Peyer's patch (tissue), 4 donors: ENCODE measurements around the gene ECM1. TPM values are rescaled to one million over a fixed set of nuclear protein-coding genes. Genes with fewer than 3 reads are reported as not detected.
A peak's percentile ranks its signal among the peaks of the same experiment; 100 is the strongest.

Experiments
- DNase-seq, 3 donors: peaks; one replicate each; pipeline ENCODE4 v3.0.0-alpha.2; 2017 to 2019
- H3K27ac ChIP-seq, 4 donors: fragments of 200-600 bp; sonication (generic); one replicate each; pipeline ENCODE4 v1.5.1; 2016 to 2019
- H3K27me3 ChIP-seq, 2 donors: fragments of 200-600 bp; sonication (generic); one replicate each; pipeline ENCODE4 v1.5.1; 2019
- H3K36me3 ChIP-seq, 3 donors: fragments of 200-600 bp; sonication (generic); one replicate each; pipeline ENCODE4 v1.5.1; 2016 to 2019
- H3K4me1 ChIP-seq, 4 donors: fragments of 200-600 bp; sonication (generic); one replicate each; pipeline ENCODE4 v1.5.1; 2016 to 2019
- H3K4me3 ChIP-seq, 4 donors: fragments of 200-600 bp; sonication (generic); 1 replicate in 3 of 4; 2 replicates in 1 of 4; pipeline ENCODE4 v1.5.1; 2016 to 2019; ENCODE audit warnings: mild to moderate bottlenecking in 1 of 4
- H3K9me3 ChIP-seq, 4 donors: fragments of 200-600 bp; sonication (generic); one replicate each; pipeline ENCODE4 v1.5.1; 2016 to 2019; ENCODE audit warnings: mild to moderate bottlenecking in 1 of 4
- POLR2A ChIP-seq, 2 donors: fragments of 450-650 bp; IDR thresholded peaks; one replicate each; pipeline ENCODE4 v1.5.1; 2017; ENCODE audit warnings: antibody characterized with exemption in 2 of 2, mild to moderate bottlenecking in 2 of 2, moderate library complexity in 2 of 2
- total RNA-seq, 4 donors: library from RNA; depleted of rRNA; stranded (reverse); fragments of >200 nt; gene quantifications; one replicate each; pipeline ENCODE4 v1.1.0, GENCODE V29; 2016
- TF ChIP-seq, protein P1 (sequence below), 6 experiments: fragments of 450-650 bp in 4 of 6; fragments of 200-600 bp in 2 of 6; sonication (generic) in 1 of 6; IDR thresholded peaks; one replicate each; pipeline ENCODE4 v1.5.1; 2017 to 2019; ENCODE audit warnings: antibody characterized with exemption in 6 of 6, mild to moderate bottlenecking in 3 of 6, moderate library complexity in 1 of 6

The ECM1 gene
- total RNA-seq, 4 donors from 2014 or later, result 1.4 to 11.6 (median 9.6) TPM

DNA sequence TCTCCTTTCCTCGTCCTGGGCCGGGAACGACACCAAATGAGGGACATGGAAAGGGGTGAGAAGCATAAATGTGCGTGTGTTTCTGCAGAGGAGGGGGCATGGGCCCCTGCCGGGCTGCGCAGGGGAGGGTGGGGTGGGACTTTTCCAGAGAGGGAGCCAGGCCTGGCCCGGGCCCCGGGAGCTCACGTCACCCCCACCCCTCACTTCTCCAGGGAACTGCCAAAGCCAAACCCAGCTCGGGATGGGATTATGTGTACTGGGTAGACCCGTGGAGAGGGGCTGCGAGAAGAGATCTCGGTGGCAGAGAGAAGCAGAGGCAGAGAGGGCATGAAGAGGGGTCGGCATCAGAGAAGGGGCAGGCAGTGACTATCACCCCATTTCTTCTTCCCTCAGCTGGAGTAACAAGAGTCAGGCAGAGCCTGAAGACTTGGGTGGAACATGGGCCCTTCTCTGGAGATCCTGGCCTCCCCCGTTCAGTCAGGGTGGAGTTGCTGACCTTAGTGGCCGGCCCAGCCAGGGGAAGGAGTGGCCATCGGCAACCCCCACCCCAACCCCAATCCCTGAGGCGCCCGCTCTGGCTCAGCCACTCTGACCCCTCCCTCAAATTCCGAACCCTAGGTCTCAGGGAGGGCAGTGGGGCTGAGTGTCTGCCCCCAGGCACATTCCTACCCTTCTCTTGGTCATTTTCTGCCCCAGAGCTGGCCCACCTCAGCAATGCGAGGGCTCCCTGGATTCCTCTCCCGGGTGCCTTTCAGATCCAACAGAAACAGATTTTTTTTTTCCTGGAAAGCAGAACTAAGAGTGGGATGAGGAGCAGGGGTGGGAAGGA lies 42.5 kb downstream of the ECM1 start:
- Histone ChIP-seq H3K4me1 (peaks cover 0 to 28% (median 10%) of the 10 kb centered on the region in 4 donors), H3K27me3 (no peaks in the 10 kb centered on the region), H3K36me3 (no peaks in the 10 kb centered on the region), H3K4me3 (peak overlapping the region in 2 of 4 donors; percentile 61 to 69), H3K9me3 (no peaks in the 10 kb centered on the region), H3K27ac (peak overlapping the region; percentile 65 to 83 (median 76))
- DNase-seq, result peak in 1 of 3 donors; percentile 50
- TF ChIP-seq, protein P1, sequence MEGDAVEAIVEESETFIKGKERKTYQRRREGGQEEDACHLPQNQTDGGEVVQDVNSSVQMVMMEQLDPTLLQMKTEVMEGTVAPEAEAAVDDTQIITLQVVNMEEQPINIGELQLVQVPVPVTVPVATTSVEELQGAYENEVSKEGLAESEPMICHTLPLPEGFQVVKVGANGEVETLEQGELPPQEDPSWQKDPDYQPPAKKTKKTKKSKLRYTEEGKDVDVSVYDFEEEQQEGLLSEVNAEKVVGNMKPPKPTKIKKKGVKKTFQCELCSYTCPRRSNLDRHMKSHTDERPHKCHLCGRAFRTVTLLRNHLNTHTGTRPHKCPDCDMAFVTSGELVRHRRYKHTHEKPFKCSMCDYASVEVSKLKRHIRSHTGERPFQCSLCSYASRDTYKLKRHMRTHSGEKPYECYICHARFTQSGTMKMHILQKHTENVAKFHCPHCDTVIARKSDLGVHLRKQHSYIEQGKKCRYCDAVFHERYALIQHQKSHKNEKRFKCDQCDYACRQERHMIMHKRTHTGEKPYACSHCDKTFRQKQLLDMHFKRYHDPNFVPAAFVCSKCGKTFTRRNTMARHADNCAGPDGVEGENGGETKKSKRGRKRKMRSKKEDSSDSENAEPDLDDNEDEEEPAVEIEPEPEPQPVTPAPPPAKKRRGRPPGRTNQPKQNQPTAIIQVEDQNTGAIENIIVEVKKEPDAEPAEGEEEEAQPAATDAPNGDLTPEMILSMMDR (IDR thresholded peaks at IDR 0.05), result no peak
- TF ChIP-seq POLR2A (IDR thresholded peaks at IDR 0.05), result no peak

DNA sequence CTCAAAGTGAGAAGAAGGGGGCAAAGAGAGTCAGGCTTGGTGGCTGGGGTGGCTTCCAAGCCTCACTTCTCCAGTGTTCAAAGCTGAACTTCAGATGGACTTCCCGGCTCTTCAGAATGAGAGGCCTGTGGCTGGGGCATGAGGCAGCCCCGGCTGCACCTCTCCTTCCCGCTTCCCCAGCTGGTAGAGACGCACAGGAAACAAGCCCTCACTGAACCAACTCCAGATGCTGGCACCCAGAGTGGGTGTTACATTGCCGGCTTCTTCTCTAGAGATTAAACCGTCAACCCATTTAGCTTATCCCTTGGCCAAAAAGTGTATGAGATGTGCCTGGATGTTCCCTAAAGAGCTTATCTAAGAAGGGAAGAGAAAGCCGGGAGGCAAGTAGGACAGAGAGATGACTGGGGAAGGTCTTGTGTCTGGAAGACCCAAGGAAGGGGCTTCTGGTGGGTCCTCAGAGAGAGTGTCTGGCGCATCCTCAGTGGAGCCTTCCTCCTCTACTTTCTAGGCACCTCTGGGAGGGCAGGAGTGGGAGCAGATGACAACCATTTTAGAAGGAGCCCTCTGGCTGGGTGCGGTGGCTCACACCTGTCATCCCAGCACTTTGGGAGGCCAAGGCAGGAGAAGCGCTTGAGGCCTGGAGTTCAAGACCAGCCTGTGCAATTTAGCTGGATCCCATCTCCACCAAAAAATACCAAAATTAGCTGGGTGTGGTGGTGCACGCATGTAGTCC lies 43.3 kb downstream of the ECM1 start:
- Histone ChIP-seq H3K4me1 (peaks cover 0 to 28% (median 10%) of the 10 kb centered on the region in 4 donors), H3K27ac (peak overlapping the region; percentile 65 to 83 (median 76)), H3K4me3 (no peak overlapping the region), H3K27me3 (no peaks in the 10 kb centered on the region), H3K36me3 (peaks cover 0 to 7% (median 0%) of the 10 kb centered on the region in 3 donors), H3K9me3 (no peaks in the 10 kb centered on the region)
- TF ChIP-seq, protein P1 (IDR thresholded peaks at IDR 0.05), result no peak
- TF ChIP-seq POLR2A (IDR thresholded peaks at IDR 0.05), result no peak
- peak in 1 of 3 donors; percentile 49 for DNase-seq

DNA sequence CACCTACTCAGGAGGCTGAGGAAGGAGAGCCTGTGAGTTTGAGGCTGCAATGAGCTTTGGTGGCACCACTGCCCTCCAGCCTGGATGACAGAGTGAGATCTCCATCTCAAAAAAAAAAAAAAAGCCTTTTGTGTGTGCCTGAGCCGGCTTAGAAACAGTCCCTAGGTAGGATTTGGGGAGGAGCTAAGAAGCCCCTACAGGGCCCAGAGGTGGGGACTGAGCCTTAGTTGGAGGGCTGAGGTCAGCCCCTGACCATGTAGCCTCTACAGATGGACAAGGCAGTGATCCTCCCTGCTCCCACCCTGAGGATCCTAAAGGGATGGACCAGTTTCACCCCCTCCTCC lies 43.8 kb downstream of the ECM1 start:
- H3K4me3 ChIP-seq, result no peak overlapping the region
- H3K27me3 ChIP-seq, result no peaks in the 10 kb centered on the region
- no peaks in the 10 kb centered on the region for H3K9me3 ChIP-seq
- H3K4me1 ChIP-seq, result peaks cover 0 to 28% (median 10%) of the 10 kb centered on the region in 4 donors
- TF ChIP-seq, protein P1 (IDR thresholded peaks at IDR 0.05), result no peak
- TF ChIP-seq POLR2A (IDR thresholded peaks at IDR 0.05), result no peak
- no peak for DNase-seq
- peaks cover 0 to 7% (median 0%) of the 10 kb centered on the region in 3 donors for H3K36me3 ChIP-seq
- peak overlapping the region; percentile 65 to 82 (median 74) for H3K27ac ChIP-seq

DNA sequence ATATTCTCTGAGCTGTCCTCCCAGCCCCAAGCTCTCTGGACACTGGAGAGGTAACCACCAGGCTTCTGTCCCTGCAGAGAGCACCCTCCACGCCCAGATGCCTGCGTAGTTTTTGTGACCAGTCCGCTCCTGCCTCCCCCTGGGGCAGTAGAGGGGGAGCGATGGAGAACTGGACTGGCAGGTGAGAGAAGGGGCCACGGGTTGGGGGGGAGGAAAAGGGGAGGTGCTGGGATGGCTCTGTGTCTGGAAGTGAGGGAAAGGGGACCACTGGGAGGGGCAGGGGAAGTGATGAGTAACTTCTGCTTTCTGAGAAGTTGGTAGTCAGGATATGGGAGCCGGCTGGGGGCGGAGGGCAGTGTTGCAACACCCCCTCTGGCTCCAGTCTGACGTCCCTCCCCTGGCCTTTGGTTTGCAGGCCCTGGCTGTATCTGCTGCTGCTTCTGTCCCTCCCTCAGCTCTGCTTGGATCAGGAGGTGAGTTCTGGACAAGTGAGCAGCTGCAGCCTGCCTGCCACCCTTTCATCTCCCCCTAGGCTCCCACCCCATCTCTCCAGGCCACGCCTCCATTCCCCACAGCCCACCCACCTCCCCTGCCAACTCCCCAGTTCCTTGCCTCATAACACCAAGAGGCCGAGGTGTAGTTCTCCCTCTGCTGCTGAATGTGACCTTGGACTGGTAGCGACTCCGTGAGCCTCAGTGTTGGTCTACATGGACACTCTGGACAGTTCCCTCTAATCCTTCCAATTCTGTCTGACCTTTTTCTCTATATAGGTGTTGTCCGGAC lies 44.4 kb downstream of the ECM1 start:
- no peak for TF ChIP-seq POLR2A (IDR thresholded peaks at IDR 0.05)
- TF ChIP-seq, protein P1 (IDR thresholded peaks at IDR 0.05), result no peak
- Histone ChIP-seq H3K9me3 (no peaks in the 10 kb centered on the region), H3K36me3 (peaks cover 0 to 7% (median 0%) of the 10 kb centered on the region in 3 donors), H3K4me3 (no peak overlapping the region), H3K27ac (peak overlapping the region; percentile 65 to 82 (median 74)), H3K4me1 (peaks cover 0 to 28% (median 10%) of the 10 kb centered on the region in 4 donors), H3K27me3 (no peaks in the 10 kb centered on the region)
- peak; percentile 51 to 87 (median 64) for DNase-seq

DNA sequence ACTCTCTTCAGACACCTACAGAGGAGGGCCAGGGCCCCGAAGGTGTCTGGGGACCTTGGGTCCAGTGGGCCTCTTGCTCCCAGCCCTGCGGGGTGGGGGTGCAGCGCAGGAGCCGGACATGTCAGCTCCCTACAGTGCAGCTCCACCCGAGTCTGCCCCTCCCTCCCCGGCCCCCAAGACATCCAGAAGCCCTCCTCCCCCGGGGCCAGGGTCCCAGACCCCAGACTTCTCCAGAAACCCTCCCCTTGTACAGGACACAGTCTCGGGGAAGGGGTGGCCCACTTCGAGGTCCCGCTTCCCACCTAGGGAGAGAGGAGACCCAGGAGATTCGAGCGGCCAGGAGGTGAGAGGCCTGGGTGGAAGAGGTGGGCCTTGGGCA lies 45.0 kb downstream of the ECM1 start:
- TF ChIP-seq, protein P1 (IDR thresholded peaks at IDR 0.05), result no peak
- TF ChIP-seq POLR2A (IDR thresholded peaks at IDR 0.05), result no peak
- H3K27ac ChIP-seq, result peak overlapping the region; percentile 17 to 82 (median 72)
- peaks cover 0 to 28% (median 10%) of the 10 kb centered on the region in 4 donors for H3K4me1 ChIP-seq
- peaks cover 0 to 7% (median 0%) of the 10 kb centered on the region in 3 donors for H3K36me3 ChIP-seq
- peak in 1 of 3 donors; percentile 44 for DNase-seq
- no peak overlapping the region for H3K4me3 ChIP-seq
- H3K27me3 ChIP-seq, result no peaks in the 10 kb centered on the region
- H3K9me3 ChIP-seq, result no peaks in the 10 kb centered on the region
